H1 (cell line): ENCODE data around the gene BMF. TPM values are rescaled to one million over a fixed set of nuclear protein-coding genes. Genes with fewer than 3 reads are reported as not detected.

Experiments used
- CTCF ChIA-PET: fragments of 300-600 bp; sonication (Branson Sonifier 250); formaldehyde crosslinking; loops from one replicate; lab custom pipeline; 2021; ENCODE audit not compliant: partially characterized antibody; lab: Charles Lee
- POLR2A ChIA-PET: fragments of 300-600 bp; sonication (Branson Sonifier 250); formaldehyde crosslinking; loops from one replicate; lab custom pipeline; 2021; ENCODE audit warnings: inconsistent platforms; ENCODE audit not compliant: partially characterized antibody; lab: Charles Lee
- DNase-seq, 2 experiments: peaks; one replicate each; pipeline versions ENCODE4 v3.0.0 to v3.0.0-alpha.2; 2010 to 2022; ENCODE audit warnings: low spot score in 2 of 2, low read depth in 1 of 2, mixed read lengths in 1 of 2
- FAIRE-seq: peaks from 2 replicates; lab custom pipeline; 2011; peaks lifted over from hg19 to GRCh38; lab: Jason Lieb, UNC
- H2AFZ ChIP-seq: 2 replicates; pipeline ENCODE4 v1.8.1; 2012; ENCODE audit warnings: low read length, inconsistent platforms
- H2AK5ac ChIP-seq: 2 replicates; pipeline ENCODE4 v1.6.1; 2013; ENCODE audit warnings: low read depth, low read length
- H2BK120ac ChIP-seq: replicated peaks from 2 replicates; pipeline ENCODE3; 2013; ENCODE audit warnings: low read depth, low read length, inconsistent platforms
- H2BK12ac ChIP-seq: 2 replicates; pipeline ENCODE4 v1.6.1; 2013; ENCODE audit warnings: low read depth, low read length
- H2BK15ac ChIP-seq: 2 replicates; pipeline ENCODE4 v1.6.1; 2013; ENCODE audit warnings: low read length
- H2BK20ac ChIP-seq: 2 replicates; pipeline ENCODE4 v1.6.1; 2013; ENCODE audit warnings: low read length
- H2BK5ac ChIP-seq: 2 replicates; pipeline ENCODE4 v1.6.1; 2013; ENCODE audit warnings: low read depth, low read length
- H3K14ac ChIP-seq: 2 replicates; pipeline ENCODE4 v1.6.1; 2013; ENCODE audit warnings: inconsistent platforms; ENCODE audit not compliant: insufficient read length
- H3K18ac ChIP-seq: 2 replicates; pipeline ENCODE4 v1.6.1; 2013; ENCODE audit warnings: low read length; ENCODE audit errors: extremely low read depth
- H3K23ac ChIP-seq: 2 replicates; pipeline ENCODE4 v1.6.1; 2013; ENCODE audit warnings: inconsistent platforms; ENCODE audit not compliant: insufficient read length
- H3K23me2 ChIP-seq: 2 replicates; pipeline ENCODE4 v1.6.1; 2013; ENCODE audit warnings: low read depth, low read length
- H3K27ac ChIP-seq: 2 replicates; pipeline ENCODE4 v1.6.1; 2011; ENCODE audit warnings: low read depth, low read length, inconsistent platforms
- H3K27me3 ChIP-seq, 4 experiments: replicated peaks in 1 of 4; 1 replicate in 1 of 4; 2 replicates in 3 of 4; pipeline versions ENCODE4 v1.6.1 to v1.8.1; 2011 to 2013; ENCODE audit warnings: low read length in 3 of 4, mild to moderate bottlenecking in 3 of 4, inconsistent platforms in 2 of 4, mixed read lengths in 2 of 4, moderate library complexity in 1 of 4; ENCODE audit not compliant: control insufficient read depth in 3 of 4, insufficient read depth in 3 of 4; ENCODE audit errors: extremely low read depth in 1 of 4
- H3K36me3 ChIP-seq, 4 experiments: 2 replicates each; pipeline versions ENCODE4 v1.6.1 to v1.8.1; 2011 to 2013; ENCODE audit warnings: mild to moderate bottlenecking in 4 of 4, low read length in 3 of 4, moderate library complexity in 2 of 4, control low read depth in 1 of 4, inconsistent platforms in 1 of 4; ENCODE audit not compliant: insufficient read depth in 4 of 4, control insufficient read depth in 2 of 4
- H3K4ac ChIP-seq: replicated peaks from 2 replicates; pipeline ENCODE3; 2013; ENCODE audit warnings: low read length, low read depth, mixed read lengths, inconsistent platforms; ENCODE audit not compliant: insufficient read length
- H3K4me1 ChIP-seq, 4 experiments: replicated peaks in 1 of 4; 1 replicate in 1 of 4; 2 replicates in 3 of 4; pipeline versions ENCODE4 v1.6.1 to v1.8.1; 2011 to 2013; ENCODE audit warnings: low read length in 3 of 4, inconsistent platforms in 2 of 4, mixed read lengths in 1 of 4; ENCODE audit not compliant: insufficient read depth in 4 of 4, control insufficient read depth in 3 of 4
- H3K4me2 ChIP-seq, 2 experiments: 2 replicates each; pipeline versions ENCODE4 v1.6.1 to v1.8.1; 2011 to 2013; ENCODE audit warnings: low read depth in 2 of 2, low read length in 2 of 2, control low read depth in 1 of 2, inconsistent platforms in 1 of 2, mild to moderate bottlenecking in 1 of 2; ENCODE audit not compliant: insufficient read depth in 1 of 2
- H3K4me3 ChIP-seq, 4 experiments: fragments of 200-600, 300-600 bp in 1 of 4; sonication (generic), shearing (Covaris generic), sonication (Bioruptor Twin) in 1 of 4; 2 replicates each; pipeline versions ENCODE4 v1.5.1 to v1.8.1; 2011 to 2016; ENCODE audit warnings: low read length in 4 of 4, low read depth in 3 of 4, control low read depth in 2 of 4, inconsistent platforms in 2 of 4, mild to moderate bottlenecking in 2 of 4, mixed read lengths in 1 of 4, moderate library complexity in 1 of 4; ENCODE audit not compliant: insufficient read depth in 2 of 4; ENCODE audit errors: extremely low read depth in 1 of 4
- H3K56ac ChIP-seq: replicated peaks from 2 replicates; pipeline ENCODE3; 2013; ENCODE audit warnings: low read depth, mild to moderate bottlenecking, mixed read lengths, low read length, inconsistent platforms; ENCODE audit not compliant: insufficient read length
- H3K79me1 ChIP-seq: 2 replicates; pipeline ENCODE4 v1.6.1; 2013; ENCODE audit warnings: low read depth, low read length, control low read depth
- H3K79me2 ChIP-seq, 2 experiments: 2 replicates each; pipeline versions ENCODE4 v1.6.1 to v1.8.1; 2012 to 2013; ENCODE audit warnings: low read length in 2 of 2, mild to moderate bottlenecking in 2 of 2, inconsistent platforms in 1 of 2; ENCODE audit not compliant: insufficient read depth in 2 of 2, control insufficient read depth in 1 of 2
- H3K9ac ChIP-seq, 4 experiments: replicated peaks in 1 of 4; 1 replicate in 1 of 4; 2 replicates in 3 of 4; pipeline versions ENCODE4 v1.6.1 to v1.8.1; 2011 to 2013; ENCODE audit warnings: low read depth in 3 of 4, low read length in 3 of 4, control low read depth in 2 of 4, mild to moderate bottlenecking in 2 of 4, moderate library complexity in 2 of 4, inconsistent platforms in 1 of 4; ENCODE audit errors: extremely low read depth in 1 of 4
- H3K9me3 ChIP-seq, 2 experiments: 2 replicates each; pipeline versions ENCODE4 v1.6.1 to v1.8.1; 2012 to 2013; ENCODE audit warnings: mild to moderate bottlenecking in 2 of 2, moderate library complexity in 2 of 2, control low read depth in 1 of 2, inconsistent platforms in 1 of 2, low read depth in 1 of 2, low read length in 1 of 2, mixed read lengths in 1 of 2; ENCODE audit not compliant: insufficient read depth in 2 of 2
- H4K20me1 ChIP-seq, 2 experiments: replicated peaks in 1 of 2; 2 replicates each; pipeline versions ENCODE3 to v1.8.1; 2011 to 2013; ENCODE audit warnings: inconsistent platforms in 2 of 2, low read length in 2 of 2, mild to moderate bottlenecking in 1 of 2; ENCODE audit not compliant: insufficient read depth in 2 of 2, control insufficient read depth in 1 of 2
- H4K5ac ChIP-seq: 2 replicates; pipeline ENCODE4 v1.6.1; 2013; ENCODE audit warnings: low read length, low read depth, mixed read lengths, inconsistent platforms; ENCODE audit not compliant: insufficient read length
- H4K8ac ChIP-seq: 2 replicates; pipeline ENCODE4 v1.8.0; 2013; ENCODE audit warnings: mild to moderate bottlenecking, moderate library complexity, low read length, inconsistent platforms; ENCODE audit not compliant: insufficient read depth; ENCODE audit errors: extremely low read depth
- H4K91ac ChIP-seq: replicated peaks from 2 replicates; pipeline ENCODE3; 2013; ENCODE audit warnings: low read length, mixed read lengths, inconsistent platforms; ENCODE audit not compliant: insufficient read length
- ATF3 ChIP-seq: IDR thresholded peaks from 2 replicates; pipeline ENCODE4 v1.6.1; 2011; ENCODE audit warnings: low read depth, mild to moderate bottlenecking, low read length; ENCODE audit not compliant: insufficient read depth
- BRCA1 ChIP-seq: IDR thresholded peaks from 2 replicates; pipeline ENCODE4 v1.6.1; 2012; ENCODE audit warnings: low read depth, low read length, improper control_type of control experiment
- CEBPB ChIP-seq: IDR thresholded peaks from 2 replicates; pipeline ENCODE4 v1.6.1; 2012; ENCODE audit warnings: low read depth, low read length
- CHD1 ChIP-seq: IDR thresholded peaks from 2 replicates; pipeline ENCODE4 v1.6.1; 2012; ENCODE audit warnings: low read depth, low read length, improper control_type of control experiment
- JUND ChIP-seq: IDR thresholded peaks from 2 replicates; pipeline ENCODE4 v1.6.1; 2011; ENCODE audit warnings: mild to moderate bottlenecking, improper control_type of control experiment, low read length
- NRF1 ChIP-seq: IDR thresholded peaks from 2 replicates; pipeline ENCODE4 v1.6.1; 2011; ENCODE audit warnings: mild to moderate bottlenecking, low read depth, low read length, improper control_type of control experiment
- POU5F1 ChIP-seq: IDR thresholded peaks from 2 replicates; pipeline ENCODE4 v1.6.1; 2011; ENCODE audit warnings: low read depth, mild to moderate bottlenecking, low read length, moderate library complexity
- SP4 ChIP-seq: IDR thresholded peaks from 2 replicates; pipeline ENCODE4 v1.6.1; 2012; ENCODE audit warnings: low read length, inconsistent platforms
- TAF1 ChIP-seq: IDR thresholded peaks from 2 replicates; pipeline ENCODE4 v1.6.1; 2011; ENCODE audit warnings: mild to moderate bottlenecking, low read depth, low read length
- TAF7 ChIP-seq: optimal IDR thresholded peaks from 2 replicates; pipeline ENCODE3; 2011; ENCODE audit warnings: low read depth, mild to moderate bottlenecking, inconsistent platforms, low read length, moderate library complexity, borderline replicate concordance
- YY1 ChIP-seq: IDR thresholded peaks from 2 replicates; pipeline ENCODE4 v1.6.1; 2011; ENCODE audit warnings: low read depth, mild to moderate bottlenecking, low read length
- WGBS, 2 experiments: shearing (Covaris generic) in 1 of 2; methylation state at CpG; one replicate each; pipeline versions ENCODE4 v1.1.6 to v1.1.7; 2013 to 2015; ENCODE audit warnings: low lambda C conversion rate in 2 of 2, mixed read lengths in 2 of 2, inconsistent platforms in 1 of 2, low coverage in 1 of 2, missing lambda C conversion rate in 1 of 2; ENCODE audit not compliant: insufficient replicate concordance in 2 of 2, insufficient coverage in 1 of 2, insufficient read length in 1 of 2; ENCODE audit errors: extremely low coverage in 1 of 2, missing lambda C conversion rate in 1 of 2; 5-methylcytosine and 5-hydroxymethylcytosine counted together
- polyA plus RNA-seq, 7 experiments: library from polyadenylated mRNA; depleted of rRNA in 3 of 7; stranded (reverse) in 5 of 7; unstranded in 2 of 7; fragments of >200 nt in 5 of 7; fragments of 200-250 nt in 2 of 7; gene quantifications; 1 replicate in 5 of 7; 2 replicates in 1 of 7; 4 replicates in 1 of 7; pipeline versions ENCODE4 v1.2.1 to v1.2.3, GENCODE V29; 2011 to 2013; ENCODE audit warnings: missing spikeins in 2 of 7, mixed read lengths in 2 of 7
- total RNA-seq: library from RNA; stranded (reverse); fragmentation: NEBNext Ultra II Directional; extraction: Animal tissue kit (Norgen Biotek cat#: 25700); gene quantifications from 2 replicates; pipeline ENCODE4 v1.2.1, GENCODE V29; 2021
- TF ChIP-seq, protein P1 (sequence below): IDR thresholded peaks from 2 replicates; pipeline ENCODE4 v1.6.1; 2012; ENCODE audit warnings: inconsistent platforms
- TF ChIP-seq, protein P2 (sequence below): IDR thresholded peaks from 2 replicates; pipeline ENCODE4 v1.6.1; 2012; ENCODE audit warnings: inconsistent platforms

The BMF gene
- total and polyA plus RNA-seq, 2 of the 8 experiments (the other 6 are each of a cell fraction or from before 2014, with no cell fraction given): 21.2 to 24.2 TPM

DNA sequence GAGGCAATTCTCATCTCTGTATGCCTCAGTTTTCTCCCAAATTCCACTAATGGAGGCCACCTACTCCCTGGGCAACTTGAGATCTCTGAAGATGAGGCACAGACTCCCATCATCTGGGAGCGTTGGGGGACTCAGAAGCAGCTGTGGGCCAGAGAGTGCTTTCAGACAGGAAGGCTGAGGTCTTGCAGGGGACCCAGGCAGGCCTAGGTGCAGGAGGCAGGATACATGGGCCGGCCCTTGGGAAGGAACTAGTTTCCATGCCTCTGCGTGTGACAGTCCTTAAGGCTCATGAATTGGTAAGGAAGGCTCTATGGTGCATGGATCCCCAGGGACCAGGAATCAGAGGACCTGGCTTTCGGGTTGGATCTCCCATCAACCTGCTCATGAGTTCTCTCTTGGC lies 14.5 kb downstream of the BMF start:
- Histone ChIP-seq H4K20me1 (peaks cover 0 to 2% of the 10 kb centered on the region in 2 experiments), H3K23me2 (no peaks in the 10 kb centered on the region; the same call in 1 of the 2 replicates), H3K4me3 (no peak overlapping the region), H3K27me3 (no peaks in the 10 kb centered on the region), H4K5ac (no peak overlapping the region)
- POLR2A ChIA-PET: interaction anchor here (0.7 to 2.9 kb wide), 3 partner anchors 9 to 68 kb away, joined by 3 to 15 read pairs (median 3); no protein-coding TSS in a partner anchor
- TF ChIP-seq YY1 (no peak), TAF7 (no peak), SP4 (no peak), JUND (no peak), CEBPB (no peak), TAF1 (no peak), CHD1 (no peak), ATF3 (no peak), BRCA1 (no peak), NRF1 (no peak), POU5F1 (no peak)
- TF ChIP-seq, protein P1, sequence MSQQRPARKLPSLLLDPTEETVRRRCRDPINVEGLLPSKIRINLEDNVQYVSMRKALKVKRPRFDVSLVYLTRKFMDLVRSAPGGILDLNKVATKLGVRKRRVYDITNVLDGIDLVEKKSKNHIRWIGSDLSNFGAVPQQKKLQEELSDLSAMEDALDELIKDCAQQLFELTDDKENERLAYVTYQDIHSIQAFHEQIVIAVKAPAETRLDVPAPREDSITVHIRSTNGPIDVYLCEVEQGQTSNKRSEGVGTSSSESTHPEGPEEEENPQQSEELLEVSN: no peak
- TF ChIP-seq, protein P2, sequence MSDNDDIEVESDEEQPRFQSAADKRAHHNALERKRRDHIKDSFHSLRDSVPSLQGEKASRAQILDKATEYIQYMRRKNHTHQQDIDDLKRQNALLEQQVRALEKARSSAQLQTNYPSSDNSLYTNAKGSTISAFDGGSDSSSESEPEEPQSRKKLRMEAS: no peak
- TF ChIP-seq, all 59 proteins: peak for 0
- no peak overlapping the region for H4K91ac ChIP-seq
- H3K79me1 ChIP-seq: no peaks in the 10 kb centered on the region; the same call in 1 of the 2 replicates
- no peak overlapping the region for H3K4me2 ChIP-seq
- H3K79me2 ChIP-seq: no peaks in the 10 kb centered on the region
- H4K8ac ChIP-seq: no peak overlapping the region
- no peak overlapping the region for H3K9ac ChIP-seq
- no peak overlapping the region for H2BK5ac ChIP-seq
- H3K18ac ChIP-seq: no peak overlapping the region
- H3K9me3 ChIP-seq: no peaks in the 10 kb centered on the region
- no peak overlapping the region for H3K23ac ChIP-seq
- WGBS, 2 experiments: 99% methylated on average over 4 of the region's 4 CpGs; no CpG with 5 or more reads in 1 of the 2 experiments
- H2BK20ac ChIP-seq: no peak overlapping the region
- H3K56ac ChIP-seq: no peak overlapping the region
- H3K27ac ChIP-seq: no peak overlapping the region
- H3K36me3 ChIP-seq: peaks cover 0 to 13% (median 0%) of the 10 kb centered on the region in 4 experiments; a peak in 2 of 8 replicates
- no peak overlapping the region for H3K4ac ChIP-seq
- H3K4me1 ChIP-seq: peaks cover 18 to 61% (median 45%) of the 10 kb centered on the region in 4 experiments
- H2AFZ ChIP-seq: no peak overlapping the region
- DNase-seq: no peak
- no peak overlapping the region for H2BK12ac ChIP-seq
- FAIRE-seq: no peak
- no peak overlapping the region for H2AK5ac ChIP-seq
- no peak overlapping the region for H2BK15ac ChIP-seq
- H2BK120ac ChIP-seq: no peak overlapping the region
- CTCF ChIA-PET: interaction anchor here (0.7 to 23.9 kb wide), 8 partner anchors 15 to 80 kb away, joined by 3 to 406 read pairs (median 3); partner anchors contain the start of genes BMF and SRP14
- no peak overlapping the region for H3K14ac ChIP-seq
